IMR-90 (cell line): ENCODE data around the gene SP2. TPM values are rescaled to one million over a fixed set of nuclear protein-coding genes. Genes with fewer than 3 reads are reported as not detected.
A peak's percentile ranks its signal among the peaks of the same experiment; 100 is the strongest.

Source experiments
- ATAC-seq: fragments of 200-7000 bp; cut with Tn5 transposase; 2 replicates; pipeline ENCODE4 v1.9.1; 2020; ENCODE audit warnings: low read depth, mild to moderate bottlenecking, moderate library complexity
- BruUV-seq: library from RNA; stranded (reverse); fragments of 400-500 nt; replicated peaks from 2 replicates; lab custom pipeline; 2021; lab: Mats Ljungman, UMichigan
- CTCF ChIA-PET: fragments of 300-600 bp; formaldehyde crosslinking; extraction: SDS; loops from one replicate; lab custom pipeline; 2021; ENCODE audit warnings: antibody characterized with exemption; lab: Yijun Ruan, JAX
- POLR2A ChIA-PET: fragments of 300-600 bp; sonication (Branson Sonifier 250); formaldehyde crosslinking; loops from one replicate; lab custom pipeline; 2022; ENCODE audit warnings: antibody characterized with exemption; ENCODE audit not compliant: unreplicated experiment; lab: Charles Lee
- DNase-seq: peaks from one replicate; pipeline ENCODE4 v3.0.0; 2013
- H2AFZ ChIP-seq: replicated peaks from 2 replicates; pipeline ENCODE3; 2013; ENCODE audit warnings: low read length, mild to moderate bottlenecking; ENCODE audit not compliant: poor library complexity
- H2AK5ac ChIP-seq: 2 replicates; pipeline ENCODE4 v1.6.1; 2013; ENCODE audit warnings: low read depth, low read length, inconsistent platforms
- H2AK9ac ChIP-seq: replicated peaks from 2 replicates; pipeline ENCODE3; 2013; ENCODE audit warnings: mild to moderate bottlenecking, low read depth, low read length, moderate library complexity; ENCODE audit not compliant: poor library complexity
- H2BK120ac ChIP-seq: 2 replicates; pipeline ENCODE4 v1.6.1; 2013; ENCODE audit warnings: low read depth, low read length, inconsistent platforms
- H2BK15ac ChIP-seq: 3 replicates; pipeline ENCODE4 v1.6.1; 2013; ENCODE audit warnings: low read depth, low read length, inconsistent platforms
- H2BK20ac ChIP-seq: 2 replicates; pipeline ENCODE4 v1.6.1; 2013; ENCODE audit warnings: low read depth, mild to moderate bottlenecking, inconsistent platforms, low read length, moderate library complexity
- H2BK5ac ChIP-seq: 2 replicates; pipeline ENCODE4 v1.6.1; 2013; ENCODE audit warnings: mild to moderate bottlenecking, low read depth, low read length, inconsistent platforms; ENCODE audit not compliant: poor library complexity, severe bottlenecking
- H3K14ac ChIP-seq: replicated peaks from 2 replicates; pipeline ENCODE4 v1.6.1; 2013; ENCODE audit warnings: low read depth, low read length, inconsistent platforms
- H3K18ac ChIP-seq: 2 replicates; pipeline ENCODE4 v1.6.1; 2013; ENCODE audit warnings: low read depth, low read length, control low read depth
- H3K23ac ChIP-seq: 2 replicates; pipeline ENCODE4 v1.6.1; 2013; ENCODE audit warnings: low read depth, low read length, inconsistent platforms
- H3K27ac ChIP-seq: 2 replicates; pipeline ENCODE4 v1.5.1; 2013; ENCODE audit warnings: mild to moderate bottlenecking, control low read depth, low read length; ENCODE audit not compliant: insufficient read depth
- H3K27me3 ChIP-seq: 2 replicates; pipeline ENCODE4 v1.6.1; 2013; ENCODE audit warnings: low read length; ENCODE audit not compliant: control insufficient read depth, insufficient read depth
- H3K36me3 ChIP-seq: 2 replicates; pipeline ENCODE4 v1.6.1; 2013; ENCODE audit warnings: low read length, mixed read lengths; ENCODE audit not compliant: control insufficient read depth, insufficient read depth
- H3K4ac ChIP-seq: 2 replicates; pipeline ENCODE4 v1.6.1; 2013; ENCODE audit warnings: low read depth, low read length, inconsistent platforms
- H3K4me1 ChIP-seq: 2 replicates; pipeline ENCODE4 v1.6.1; 2013; ENCODE audit warnings: low read length, mixed read lengths; ENCODE audit not compliant: control insufficient read depth, insufficient read depth
- H3K4me2 ChIP-seq: 2 replicates; pipeline ENCODE4 v1.6.1; 2013; ENCODE audit warnings: low read depth, mild to moderate bottlenecking, control low read depth, low read length, moderate library complexity
- H3K4me3 ChIP-seq: 2 replicates; pipeline ENCODE4 v1.5.1; 2013; ENCODE audit warnings: low read depth, mild to moderate bottlenecking, control low read depth, low read length, moderate library complexity; ENCODE audit not compliant: insufficient read depth
- H3K56ac ChIP-seq: 2 replicates; pipeline ENCODE4 v1.6.1; 2013; ENCODE audit warnings: low read length, inconsistent platforms; ENCODE audit not compliant: insufficient read depth; ENCODE audit errors: extremely low read depth
- H3K79me1 ChIP-seq, 2 experiments: 2 replicates each; pipeline ENCODE4 v1.6.1; 2013; ENCODE audit warnings: low read length in 2 of 2, inconsistent platforms in 1 of 2, low read depth in 1 of 2
- H3K9ac ChIP-seq: 2 replicates; pipeline ENCODE4 v1.6.1; 2013; ENCODE audit warnings: low read depth, low read length, control low read depth
- H3K9me1 ChIP-seq: 2 replicates; pipeline ENCODE4 v1.6.1; 2013; ENCODE audit warnings: low read length, inconsistent platforms; ENCODE audit not compliant: insufficient read depth
- H3K9me3 ChIP-seq: 2 replicates; pipeline ENCODE4 v1.6.1; 2013; ENCODE audit warnings: low read length; ENCODE audit not compliant: control insufficient read depth, insufficient read depth
- H4K20me1 ChIP-seq: 2 replicates; pipeline ENCODE4 v1.6.1; 2013; ENCODE audit warnings: low read length, inconsistent platforms; ENCODE audit not compliant: insufficient read depth
- H4K5ac ChIP-seq: 2 replicates; pipeline ENCODE4 v1.6.1; 2013; ENCODE audit warnings: mild to moderate bottlenecking, low read depth, low read length, control low read depth
- H4K8ac ChIP-seq, 2 experiments: 2 replicates each; pipeline ENCODE4 v1.6.1; 2013; ENCODE audit warnings: low read depth in 2 of 2, low read length in 2 of 2, control low read depth in 1 of 2, inconsistent platforms in 1 of 2
- H4K91ac ChIP-seq: 2 replicates; pipeline ENCODE4 v1.6.1; 2013; ENCODE audit warnings: low read depth, low read length, inconsistent platforms; ENCODE audit not compliant: insufficient read depth
- BHLHE40 ChIP-seq: fragments of 150-350 bp; IDR thresholded peaks from 2 replicates; pipeline ENCODE4 v1.6.1; 2016; ENCODE audit warnings: mild to moderate bottlenecking, low read depth, low read length
- CEBPB ChIP-seq: IDR thresholded peaks from 2 replicates; pipeline ENCODE4 v1.6.1; 2012; ENCODE audit warnings: low read depth, low read length, improper control_type of control experiment
- ELK1 ChIP-seq: fragments of 150-350 bp; IDR thresholded peaks from 2 replicates; pipeline ENCODE4 v1.6.1; 2016; ENCODE audit warnings: low read depth, mild to moderate bottlenecking, low read length, moderate library complexity, borderline replicate concordance
- RFX5 ChIP-seq: IDR thresholded peaks from 2 replicates; pipeline ENCODE4 v1.8.0; 2012; ENCODE audit warnings: low read depth, mild to moderate bottlenecking, low read length, moderate library complexity
- SMC3 ChIP-seq: fragments of 150-350 bp; IDR thresholded peaks from 2 replicates; pipeline ENCODE4 v1.6.1; 2016; ENCODE audit warnings: low read depth, mild to moderate bottlenecking, antibody characterized with exemption, low read length, moderate library complexity
- WGBS, 2 experiments: methylation state at CpG; one replicate each; pipeline versions ENCODE4 v1.1.5 to v1.1.7; 2013; ENCODE audit warnings: missing lambda C conversion rate in 2 of 2; ENCODE audit not compliant: insufficient read length in 1 of 2; ENCODE audit errors: extremely low coverage in 2 of 2; 5-methylcytosine and 5-hydroxymethylcytosine counted together
- dilution Hi-C: fragments of 300-500 bp; cut with HindIII; formaldehyde crosslinking; loops from one replicate; pipeline ENCODE4 v1.14.3; 2018; ENCODE audit warnings: low sequenced_read_pairs; ENCODE audit not compliant: unreplicated experiment
- in situ Hi-C: fragments of 300-500 bp; cut with MboI; formaldehyde crosslinking; loops from 3 replicates; pipeline ENCODE4 v1.14.3; 2019; ENCODE audit warnings: low sequenced_read_pairs, inconsistent platforms, mixed read lengths
- intact Hi-C: fragments of 100-400 bp; cut with micrococcal nuclease; formaldehyde crosslinking; loops from 2 replicates; pipeline ENCODE4 v1.10.0; 2022
- polyA plus RNA-seq, 3 experiments: library from polyadenylated mRNA; depleted of rRNA; stranded (reverse); fragments of >200 nt; gene quantifications; 2 replicates each; pipeline ENCODE4 v1.2.3, GENCODE V29; 2012; ENCODE audit warnings: low replicate concordance in 1 of 3
- total RNA-seq: library from RNA; depleted of rRNA; stranded (reverse); fragments of >200 nt; gene quantifications from 2 replicates; pipeline ENCODE4 v1.2.3, GENCODE V29; 2012
- TF ChIP-seq, protein P1 (sequence below): conservative IDR thresholded peaks from 2 replicates; pipeline ENCODE4 v1.5.1; 2012; ENCODE audit warnings: mild to moderate bottlenecking, low read depth, low read length, improper control_type of control experiment
- TF ChIP-seq, protein P2 (sequence below): fragments of 150-350 bp; IDR thresholded peaks from 2 replicates; pipeline ENCODE4 v1.6.1; 2017; ENCODE audit warnings: mild to moderate bottlenecking, antibody characterized with exemption, low read length, low read depth

SP2 gene
- total and polyA plus RNA-seq, 2 of the 4 experiments (the other 2 are of a cell fraction): 0.72 to 13.8 TPM

GRCh38 chr17:47949197-47949759 lies 53.2 kb downstream of the SP2 start (continued):
- TF ChIP-seq ELK1: no peak

GRCh38 chr17:47949946-47950345 lies 53.9 kb downstream of the SP2 start:
- peaks cover 2% of the 10 kb centered on the region; the same call in 1 of the 2 replicates for H3K36me3 ChIP-seq

More at GRCh38 chr17:47949946-47950345, 53.9 kb downstream of the SP2 start:
- no CpG with 5 or more reads among the region's 3 CpGs for WGBS, 2 experiments
- peak overlapping the region; percentile 98; the same call in 1 of the 2 replicates for H3K14ac ChIP-seq
- no peaks in the 10 kb centered on the region for H3K9me1 ChIP-seq
- H2BK5ac ChIP-seq: no peak overlapping the region
- ChIA-PET POLR2A (no interaction called here), CTCF (interaction anchor here (0.5 to 3.3 kb wide), 9 partner anchors 17 to 663 kb away, joined by 3 to 23 read pairs (median 4); partner anchors contain the start of genes CDK5RAP3 and SP2)
- BruUV-seq: no TSS peak
- no peaks in the 10 kb centered on the region for H3K9me3 ChIP-seq
- no peak overlapping the region for H3K9ac ChIP-seq
- intact Hi-C loops (loop anchor here (1.0 to 5.0 kb wide), 3 partner anchors 20 to 108 kb away; partner anchors contain the start of gene SCRN2), in situ Hi-C loops (no loop called here), dilution Hi-C loops (no loop called here)
- DNase-seq (no peak), ATAC-seq (no peak)
- H3K23ac ChIP-seq: peak overlapping the region; percentile 93; the same call in 1 of the 2 replicates
- peak overlapping the region; percentile 58 for H4K5ac ChIP-seq
- peak overlapping the region; percentile 43; the same call in 1 of the 3 replicates for H2BK15ac ChIP-seq
- peak overlapping the region; percentile 96 for H3K4ac ChIP-seq
- peaks cover 3% of the 10 kb centered on the region for H3K4me1 ChIP-seq
- H3K18ac ChIP-seq: no peak overlapping the region
- peak overlapping the region; percentile 52; the same call in 1 of the 2 replicates for H2AK5ac ChIP-seq
- H4K20me1 ChIP-seq: peaks cover 2% of the 10 kb centered on the region; the same call in 1 of the 2 replicates
- H3K4me2 ChIP-seq: no peak overlapping the region
- H4K91ac ChIP-seq: peak overlapping the region; percentile 93
- H3K27me3 ChIP-seq: no peaks in the 10 kb centered on the region
- peak overlapping the region; percentile 98 for H2AK9ac ChIP-seq
- no peak overlapping the region for H3K27ac ChIP-seq
- 0 out of 2 replicates have a peak overlapping the region, but pooled peaks have one; percentile 90 for H2BK20ac ChIP-seq
- no peak overlapping the region for H3K4me3 ChIP-seq
- peak overlapping the region; percentile 88; the same call in 1 of the 2 replicates for H2BK120ac ChIP-seq
- peak overlapping the region; percentile 78 to 99; a peak in 3 of 4 replicates for H4K8ac ChIP-seq
- H2AFZ ChIP-seq: peak overlapping the region; percentile 98
- TF ChIP-seq, protein P1, sequence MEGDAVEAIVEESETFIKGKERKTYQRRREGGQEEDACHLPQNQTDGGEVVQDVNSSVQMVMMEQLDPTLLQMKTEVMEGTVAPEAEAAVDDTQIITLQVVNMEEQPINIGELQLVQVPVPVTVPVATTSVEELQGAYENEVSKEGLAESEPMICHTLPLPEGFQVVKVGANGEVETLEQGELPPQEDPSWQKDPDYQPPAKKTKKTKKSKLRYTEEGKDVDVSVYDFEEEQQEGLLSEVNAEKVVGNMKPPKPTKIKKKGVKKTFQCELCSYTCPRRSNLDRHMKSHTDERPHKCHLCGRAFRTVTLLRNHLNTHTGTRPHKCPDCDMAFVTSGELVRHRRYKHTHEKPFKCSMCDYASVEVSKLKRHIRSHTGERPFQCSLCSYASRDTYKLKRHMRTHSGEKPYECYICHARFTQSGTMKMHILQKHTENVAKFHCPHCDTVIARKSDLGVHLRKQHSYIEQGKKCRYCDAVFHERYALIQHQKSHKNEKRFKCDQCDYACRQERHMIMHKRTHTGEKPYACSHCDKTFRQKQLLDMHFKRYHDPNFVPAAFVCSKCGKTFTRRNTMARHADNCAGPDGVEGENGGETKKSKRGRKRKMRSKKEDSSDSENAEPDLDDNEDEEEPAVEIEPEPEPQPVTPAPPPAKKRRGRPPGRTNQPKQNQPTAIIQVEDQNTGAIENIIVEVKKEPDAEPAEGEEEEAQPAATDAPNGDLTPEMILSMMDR: no peak
- TF ChIP-seq CEBPB (no peak), SMC3 (no peak), BHLHE40 (no peak), RFX5 (no peak)
- TF ChIP-seq, protein P2, sequence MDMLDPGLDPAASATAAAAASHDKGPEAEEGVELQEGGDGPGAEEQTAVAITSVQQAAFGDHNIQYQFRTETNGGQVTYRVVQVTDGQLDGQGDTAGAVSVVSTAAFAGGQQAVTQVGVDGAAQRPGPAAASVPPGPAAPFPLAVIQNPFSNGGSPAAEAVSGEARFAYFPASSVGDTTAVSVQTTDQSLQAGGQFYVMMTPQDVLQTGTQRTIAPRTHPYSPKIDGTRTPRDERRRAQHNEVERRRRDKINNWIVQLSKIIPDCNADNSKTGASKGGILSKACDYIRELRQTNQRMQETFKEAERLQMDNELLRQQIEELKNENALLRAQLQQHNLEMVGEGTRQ: no peak
- H3K56ac ChIP-seq: peak overlapping the region; percentile 61; the same call in 1 of the 2 replicates
- peaks cover 0 to 5% of the 10 kb centered on the region in 2 experiments; a peak in 1 of 4 replicates for H3K79me1 ChIP-seq
